HCT116 (cell line): ENCODE results near the gene KANSL3. TPM values are rescaled to one million over a fixed set of nuclear protein-coding genes. Genes with fewer than 3 reads are reported as not detected.

Experiments used
- ATAC-seq: fragments of 200-7000 bp; cut with Tn5 transposase; 2 replicates; pipeline ENCODE4 v1.9.1; 2020; ENCODE audit warnings: mild to moderate bottlenecking, moderate library complexity
- BruUV-seq: library from RNA; stranded (reverse); fragments of 400-500 nt; replicated peaks from 2 replicates; lab custom pipeline; 2021; lab: Mats Ljungman, UMichigan
- CTCF ChIA-PET: fragments of 300-600 bp; sonication (Branson Sonifier 250); formaldehyde crosslinking; loops from one replicate; lab custom pipeline; 2021; ENCODE audit warnings: antibody characterized with exemption; lab: Charles Lee
- POLR2A ChIA-PET: fragments of 300-600, 350-600 bp; sonication (Branson Sonifier 250); formaldehyde crosslinking; loops from one replicate; lab custom pipeline; 2021; ENCODE audit warnings: antibody characterized with exemption; lab: Charles Lee
- RAD21 ChIA-PET, 2 experiments: fragments of 300-600 bp; sonication (Branson Sonifier 250); formaldehyde crosslinking; loops; one replicate each; lab custom pipeline; 2023; ENCODE audit warnings: low total read pairs in 2 of 2; ENCODE audit not compliant: uncharacterized antibody in 2 of 2, unreplicated experiment in 2 of 2, low non-redundant PET in 1 of 2; lab: Charles Lee
- DNase-seq: peaks from one replicate; pipeline ENCODE4 v3.0.0-alpha.2; 2010; ENCODE audit warnings: low read depth, low spot score
- H2AFZ ChIP-seq: fragments of 200-600 bp; shearing (Covaris generic), sonication (generic); 2 replicates; pipeline ENCODE4 v1.6.1; 2017; ENCODE audit warnings: low read depth, mixed run types, mixed read lengths, antibody characterized with exemption, low read length; ENCODE audit not compliant: poor library complexity, severe bottlenecking
- H3K27ac ChIP-seq: 2 replicates; pipeline ENCODE4 v1.5.1; 2012; ENCODE audit warnings: low read depth, low read length
- H3K27me3 ChIP-seq: fragments of 200-600 bp; sonication (generic); 2 replicates; pipeline ENCODE4 v1.6.1; 2016; ENCODE audit warnings: mixed run types, low read length, mixed read lengths; ENCODE audit not compliant: insufficient read depth
- H3K36me3 ChIP-seq, 2 experiments: fragments of 200-500 bp in 1 of 2; fragments of 200-600 bp in 1 of 2; sonication (Bioruptor generic) in 1 of 2; sonication (generic) in 1 of 2; 2 replicates each; pipeline versions ENCODE4 v1.5.1 to v1.6.1; 2014 to 2016; ENCODE audit warnings: low read length in 2 of 2, inconsistent platforms in 1 of 2, mixed read lengths in 1 of 2, mixed run types in 1 of 2; ENCODE audit not compliant: insufficient read depth in 2 of 2, control insufficient read depth in 1 of 2
- H3K4me1 ChIP-seq, 2 experiments: fragments of 200-600 bp in 1 of 2; sonication (generic) in 1 of 2; 2 replicates each; pipeline versions ENCODE4 v1.5.1 to v1.6.1; 2012 to 2017; ENCODE audit warnings: low read length in 2 of 2, inconsistent platforms in 1 of 2, mild to moderate bottlenecking in 1 of 2, mixed read lengths in 1 of 2, mixed run types in 1 of 2, moderate library complexity in 1 of 2; ENCODE audit not compliant: insufficient read depth in 2 of 2, control insufficient read depth in 1 of 2
- H3K4me2 ChIP-seq: fragments of 200-600 bp; sonication (generic); 2 replicates; pipeline ENCODE4 v1.6.1; 2017; ENCODE audit warnings: mixed run types, low read length, mixed read lengths
- H3K4me3 ChIP-seq, 2 experiments: fragments of 200-600 bp in 1 of 2; sonication (generic) in 1 of 2; replicated peaks in 1 of 2; 2 replicates each; pipeline ENCODE4 v1.5.1; 2011 to 2016; ENCODE audit warnings: low read length in 2 of 2, control low read depth in 1 of 2, low read depth in 1 of 2, mild to moderate bottlenecking in 1 of 2, mixed read lengths in 1 of 2, mixed run types in 1 of 2
- H3K79me2 ChIP-seq: fragments of 200-600 bp; sonication (generic); 2 replicates; pipeline ENCODE4 v1.6.1; 2017; ENCODE audit warnings: mild to moderate bottlenecking, mixed run types, low read length, moderate library complexity, mixed read lengths; ENCODE audit not compliant: insufficient read depth
- H3K9ac ChIP-seq: fragments of 200-600 bp; sonication (generic); 2 replicates; pipeline ENCODE4 v1.6.1; 2016; ENCODE audit warnings: low read length, mixed read lengths
- H3K9me2 ChIP-seq: fragments of 200-600 bp; sonication (generic), shearing (Covaris generic); 2 replicates; pipeline ENCODE4 v1.6.1; 2017; ENCODE audit warnings: mixed run types, mild to moderate bottlenecking, moderate library complexity; ENCODE audit not compliant: insufficient read depth
- H3K9me3 ChIP-seq, 2 experiments: fragments of 200-500 bp in 1 of 2; fragments of 200-600 bp in 1 of 2; sonication (Bioruptor generic) in 1 of 2; sonication (generic) in 1 of 2; 2 replicates each; pipeline ENCODE4 v1.6.1; 2014 to 2017; ENCODE audit warnings: low read length in 2 of 2, mixed read lengths in 2 of 2, inconsistent platforms in 1 of 2, low read depth in 1 of 2, mild to moderate bottlenecking in 1 of 2, mixed run types in 1 of 2, moderate library complexity in 1 of 2; ENCODE audit not compliant: control insufficient read depth in 1 of 2, insufficient read depth in 1 of 2
- H4K20me1 ChIP-seq: fragments of 200-600 bp; sonication (generic), shearing (Covaris generic); 2 replicates; pipeline ENCODE4 v1.6.1; 2017; ENCODE audit warnings: mixed run types, mild to moderate bottlenecking, moderate library complexity; ENCODE audit not compliant: insufficient read depth
- intact Hi-C: fragments of 100-400 bp; cut with micrococcal nuclease; formaldehyde crosslinking; loops from 2 replicates; pipeline ENCODE4 v1.10.0; 2022
- total RNA-seq: library from RNA; stranded (reverse); gene quantifications from one replicate; pipeline ENCODE4 v1.2.1, GENCODE V29; 2021; ENCODE audit not compliant: unreplicated experiment
- TF ChIP-seq, protein P1 (sequence below): IDR thresholded peaks from 2 replicates; pipeline ENCODE4 v1.6.1; 2011; ENCODE audit warnings: mild to moderate bottlenecking, low read length, moderate library complexity; ENCODE audit not compliant: insufficient replicate concordance; ENCODE audit errors: extremely low read depth

KANSL3 gene
- total RNA-seq, 1 experiment from 2014 or later = 35.8 TPM

DNA sequence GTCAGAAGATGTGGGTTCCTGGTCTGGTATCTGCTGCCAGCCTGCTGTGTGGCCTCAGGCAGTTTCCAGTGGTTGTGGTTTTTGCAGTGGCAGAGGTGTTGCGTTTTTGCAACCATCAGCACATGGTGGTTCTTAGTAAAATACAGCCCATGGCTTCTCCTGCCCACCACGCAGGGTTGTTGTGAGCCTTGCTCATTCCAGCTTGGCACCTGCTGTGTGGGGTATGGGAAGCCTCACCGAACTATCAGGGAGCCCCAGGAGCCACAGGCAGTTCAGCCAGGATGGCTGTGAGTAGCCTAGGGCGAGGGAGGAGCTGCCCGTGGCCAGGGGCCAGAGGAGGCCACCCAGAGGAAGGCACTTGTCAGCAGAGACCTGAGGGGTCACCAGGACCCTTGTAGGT lies 91.8 kb downstream of the KANSL3 start:
- Histone ChIP-seq H3K79me2 (no peaks in the 10 kb centered on the region), H3K27me3 (no peaks in the 10 kb centered on the region), H3K4me3 (no peak overlapping the region), H2AFZ (no peak overlapping the region), H3K36me3 (no peaks in the 10 kb centered on the region), H3K4me1 (peaks cover 9 to 26% of the 10 kb centered on the region in 2 experiments; a peak in 3 of 4 replicates), H3K27ac (no peak overlapping the region), H3K9ac (no peak overlapping the region), H3K9me2 (no peaks in the 10 kb centered on the region), H3K9me3 (no peaks in the 10 kb centered on the region), H4K20me1 (no peaks in the 10 kb centered on the region), H3K4me2 (no peak overlapping the region)
- no peak for DNase-seq
- no peak for ATAC-seq
- RAD21 ChIA-PET = no interaction called here
- intact Hi-C loops = no loop called here
- BruUV-seq = no TSS peak
- POLR2A ChIA-PET = no interaction called here
- CTCF ChIA-PET = no interaction called here
- TF ChIP-seq, protein P1, sequence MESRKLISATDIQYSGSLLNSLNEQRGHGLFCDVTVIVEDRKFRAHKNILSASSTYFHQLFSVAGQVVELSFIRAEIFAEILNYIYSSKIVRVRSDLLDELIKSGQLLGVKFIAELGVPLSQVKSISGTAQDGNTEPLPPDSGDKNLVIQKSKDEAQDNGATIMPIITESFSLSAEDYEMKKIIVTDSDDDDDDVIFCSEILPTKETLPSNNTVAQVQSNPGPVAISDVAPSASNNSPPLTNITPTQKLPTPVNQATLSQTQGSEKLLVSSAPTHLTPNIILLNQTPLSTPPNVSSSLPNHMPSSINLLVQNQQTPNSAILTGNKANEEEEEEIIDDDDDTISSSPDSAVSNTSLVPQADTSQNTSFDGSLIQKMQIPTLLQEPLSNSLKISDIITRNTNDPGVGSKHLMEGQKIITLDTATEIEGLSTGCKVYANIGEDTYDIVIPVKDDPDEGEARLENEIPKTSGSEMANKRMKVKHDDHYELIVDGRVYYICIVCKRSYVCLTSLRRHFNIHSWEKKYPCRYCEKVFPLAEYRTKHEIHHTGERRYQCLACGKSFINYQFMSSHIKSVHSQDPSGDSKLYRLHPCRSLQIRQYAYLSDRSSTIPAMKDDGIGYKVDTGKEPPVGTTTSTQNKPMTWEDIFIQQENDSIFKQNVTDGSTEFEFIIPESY = no peak

Other genes with a start within 250 kb of the KANSL3 start
- gene NEURL3, start 133.0 kb downstream of the KANSL3 start, total RNA-seq = not detected
- gene ARID5A, start 101.6 kb downstream of the KANSL3 start, total RNA-seq = 8.2 TPM
- gene FER1L5, start 4.5 kb upstream of the KANSL3 start, total RNA-seq = 0.91 TPM
- 15.2 TPM for gene LMAN2L, start 101.8 kb upstream of the KANSL3 start, total RNA-seq
- gene CNNM4, start 122.6 kb upstream of the KANSL3 start, total RNA-seq = 7.9 TPM
- gene CNNM3, start 178.0 kb upstream of the KANSL3 start, total RNA-seq = 31.1 TPM
- 1.4 TPM for gene ANKRD23, start 205.7 kb upstream of the KANSL3 start, total RNA-seq
- 24.2 TPM for gene ANKRD39, start 219.7 kb upstream of the KANSL3 start, total RNA-seq
- gene SEMA4C, start 231.8 kb upstream of the KANSL3 start, total RNA-seq = 25.4 TPM